ENCODE data around the gene ZC3H12C.

Gene ZC3H12C

GRCh38 chr11:110097459-110098012 lies 4.3 kb downstream of the ZC3H12C start:
- no peak for DNase-seq (ENCODE audit: low read depth in 2 of 2)

- no peak for DNase-seq (ENCODE audit: low read depth in 2 of 2)
These were observed 5.5 kb downstream of the ZC3H12C start for GRCh38 chr11:110098645-110099044.

GRCh38 chr11:110100476-110101240 lies 7.5 kb downstream of the ZC3H12C start:
- DNase-seq (ENCODE audit: low read depth in 2 of 2) = no peak

- no peak for DNase-seq (ENCODE audit: low read depth in 2 of 2)
These were observed 13.6 kb downstream of the ZC3H12C start for GRCh38 chr11:110106713-110107274.

GRCh38 chr11:110110854-110111253 lies 17.7 kb downstream of the ZC3H12C start:
- DNase-seq (ENCODE audit: low read depth in 2 of 2) = no peak

GRCh38 chr11:110112457-110112856 lies 19.3 kb downstream of the ZC3H12C start:
- no peak for DNase-seq (ENCODE audit: low read depth in 2 of 2)

GRCh38 chr11:110113505-110113904 lies 20.3 kb downstream of the ZC3H12C start:
- no peak for DNase-seq (ENCODE audit: low read depth in 2 of 2)

GRCh38 chr11:110113973-110114372 lies 20.8 kb downstream of the ZC3H12C start:
- no peak for DNase-seq (ENCODE audit: low read depth in 2 of 2)

- no peak for DNase-seq (ENCODE audit: low read depth in 2 of 2)
These were observed 26.1 kb downstream of the ZC3H12C start for GRCh38 chr11:110119317-110119716.

GRCh38 chr11:110121204-110121603 lies 28.0 kb downstream of the ZC3H12C start:
- no peak for DNase-seq (ENCODE audit: low read depth in 2 of 2)

- no peak for DNase-seq (ENCODE audit: low read depth in 2 of 2)
These were observed 29.8 kb downstream of the ZC3H12C start for GRCh38 chr11:110123003-110123402.

- no peak for DNase-seq (ENCODE audit: low read depth in 2 of 2)
These were observed 31.4 kb downstream of the ZC3H12C start for GRCh38 chr11:110124605-110125004.

GRCh38 chr11:110125632-110126031 lies 32.4 kb downstream of the ZC3H12C start:
- no peak for DNase-seq (ENCODE audit: low read depth in 2 of 2)

- DNase-seq (ENCODE audit: low read depth in 2 of 2) = no peak
These were observed 33.7 kb downstream of the ZC3H12C start for GRCh38 chr11:110126936-110127335.

GRCh38 chr11:110128161-110128560 lies 35.0 kb downstream of the ZC3H12C start:
- no peak for DNase-seq (ENCODE audit: low read depth in 2 of 2)

- DNase-seq (ENCODE audit: low read depth in 2 of 2) = no peak
These were observed 37.5 kb downstream of the ZC3H12C start for GRCh38 chr11:110130642-110131238.

- no peak for DNase-seq (ENCODE audit: low read depth in 2 of 2)
These were observed 38.4 kb downstream of the ZC3H12C start for GRCh38 chr11:110131386-110132123.

GRCh38 chr11:110133160-110133559 lies 40.0 kb downstream of the ZC3H12C start:
- DNase-seq (ENCODE audit: low read depth in 2 of 2) = no peak

- DNase-seq (ENCODE audit: low read depth in 2 of 2) = no peak
These were observed 40.9 kb downstream of the ZC3H12C start for GRCh38 chr11:110134110-110134509.

GRCh38 chr11:110141812-110142211 lies 48.6 kb downstream of the ZC3H12C start:
- DNase-seq (ENCODE audit: low read depth in 2 of 2) = no peak

- no peak for DNase-seq (ENCODE audit: low read depth in 2 of 2)
These were observed 54.9 kb downstream of the ZC3H12C start for GRCh38 chr11:110147962-110148709.
